Prostate gland (tissue), 2 donors: ENCODE results near the gene SPOCK1. TPM values are rescaled to one million over a fixed set of nuclear protein-coding genes. Genes with fewer than 3 reads are reported as not detected.

Experiments used
- DNase-seq: peaks from one replicate; pipeline ENCODE4 v3.0.0-alpha.2; 2019; ENCODE audit warnings: low spot score
- H3K27ac ChIP-seq, 2 donors: fragments of 200-600 bp; sonication (generic); 2 replicates each; pipeline ENCODE4 v1.5.1; 2017 to 2019
- H3K27me3 ChIP-seq: fragments of 200-600 bp; sonication (generic); replicated peaks from 2 replicates; pipeline ENCODE4 v1.5.1; 2019; ENCODE audit not compliant: insufficient read depth
- H3K36me3 ChIP-seq, 2 donors: fragments of 200-600 bp; sonication (generic); 1 replicate in 1 of 2; 2 replicates in 1 of 2; pipeline versions ENCODE4 v1.5.1 to v1.8.1; 2017 to 2019
- H3K4me1 ChIP-seq: fragments of 200-600 bp; sonication (generic); replicated peaks from 2 replicates; pipeline ENCODE4 v1.5.1; 2019
- H3K4me3 ChIP-seq, 2 donors: fragments of 200-600 bp; sonication (generic); 2 replicates each; pipeline ENCODE4 v1.5.1; 2017 to 2019
- H3K9me3 ChIP-seq: fragments of 200-600 bp; sonication (generic); 2 replicates; pipeline ENCODE4 v1.5.1; 2017
- CTCF ChIP-seq, 4 experiments: fragments of 200-600 bp in 2 of 4; fragments of 450-650 bp in 2 of 4; sonication (generic) in 2 of 4; IDR thresholded peaks; 1 replicate in 3 of 4; 2 replicates in 1 of 4; pipeline ENCODE4 v1.5.1; 2016 to 2019; ENCODE audit warnings: antibody characterized with exemption in 4 of 4, mild to moderate bottlenecking in 2 of 4, moderate library complexity in 2 of 4
- POLR2A ChIP-seq: fragments of 450-650 bp; IDR thresholded peaks from one replicate; pipeline ENCODE4 v1.6.1; 2016; ENCODE audit warnings: antibody characterized with exemption, mild to moderate bottlenecking
- POLR2AphosphoS5 ChIP-seq: sonication (generic); formaldehyde crosslinking; IDR thresholded peaks from one replicate; pipeline ENCODE4 v1.6.1; 2017; ENCODE audit warnings: antibody characterized with exemption
- WGBS: methylation state at CpG from one replicate; pipeline ENCODE4 v1.1.5; 2018; 5-methylcytosine and 5-hydroxymethylcytosine counted together
- intact Hi-C: fragments of 100-400 bp; cut with DNase I; formaldehyde crosslinking; loops from one replicate; pipeline ENCODE4 v1.14.2; 2022
- total RNA-seq, 2 donors: library from RNA; depleted of rRNA; stranded (reverse); fragments of >200 nt; gene quantifications; one replicate each; pipeline ENCODE4 v1.1.0, GENCODE V29; 2016

SPOCK1 gene
- total RNA-seq, 2 donors from 2014 or later: 89.4 to 92.9 TPM

DNA sequence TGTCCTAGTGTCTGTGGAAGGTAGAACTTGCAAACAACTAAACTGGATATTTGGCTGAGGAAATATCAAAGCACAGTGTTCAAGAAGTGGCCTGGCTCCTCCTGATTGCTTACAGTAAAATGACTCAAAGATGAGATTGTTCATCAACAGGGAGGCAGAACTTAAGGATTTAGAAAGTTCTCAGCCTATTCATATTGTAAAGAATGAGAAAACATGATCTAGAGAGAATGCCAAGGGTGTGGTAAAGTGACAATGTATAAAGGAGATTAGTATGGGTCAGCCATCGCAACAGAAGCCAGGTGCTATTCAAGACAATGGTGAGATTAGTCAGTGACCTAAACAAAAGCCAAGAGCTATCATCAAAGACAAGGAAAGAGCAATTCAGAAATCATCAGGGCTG, 372.3 kb downstream of the SPOCK1 start:
- Histone ChIP-seq H3K4me1 (no peaks in the 10 kb centered on the region), H3K9me3 (no peaks in the 10 kb centered on the region), H3K27me3 (no peaks in the 10 kb centered on the region), H3K27ac (no peak overlapping the region), H3K4me3 (no peak overlapping the region), H3K36me3 (no peaks in the 10 kb centered on the region)
- DNase-seq: no peak
- TF ChIP-seq POLR2AphosphoS5: no peak
- no peak for TF ChIP-seq POLR2A
- WGBS: 91% methylated on average over 1 of the region's 1 CpG
- intact Hi-C loops: no loop called here

- Histone ChIP-seq H3K36me3 (no peaks in the 10 kb centered on the region), H3K4me1 (no peaks in the 10 kb centered on the region), H3K27ac (no peak overlapping the region), H3K9me3 (no peaks in the 10 kb centered on the region), H3K27me3 (no peaks in the 10 kb centered on the region), H3K4me3 (no peak overlapping the region)
- WGBS: 31% methylated on average over 2 of the region's 2 CpGs
- no peak for TF ChIP-seq POLR2AphosphoS5
- intact Hi-C loops: no loop called here
- no peak for DNase-seq
Measured at GRCh38 chr5:137122558-137122957, 376.6 kb downstream of the SPOCK1 start.

GRCh38 chr5:137122075-137122474, 377.1 kb downstream of the SPOCK1 start:
- no peak for DNase-seq
- intact Hi-C loops: no loop called here
- 11% methylated on average over 3 of the region's 3 CpGs for WGBS
- no peaks in the 10 kb centered on the region for H3K4me1 ChIP-seq
- H3K27me3 ChIP-seq: no peaks in the 10 kb centered on the region
- no peaks in the 10 kb centered on the region for H3K36me3 ChIP-seq
- no peak overlapping the region for H3K27ac ChIP-seq
- TF ChIP-seq POLR2AphosphoS5 (no peak), CTCF (IDR thresholded peaks at IDR 0.05) (no peak), POLR2A (no peak)
- no peak overlapping the region for H3K4me3 ChIP-seq
- H3K9me3 ChIP-seq: no peaks in the 10 kb centered on the region

- H3K9me3 ChIP-seq: no peaks in the 10 kb centered on the region
- H3K4me1 ChIP-seq: no peaks in the 10 kb centered on the region
- H3K4me3 ChIP-seq: no peak overlapping the region
- no peak for DNase-seq
- no peaks in the 10 kb centered on the region for H3K27me3 ChIP-seq
- TF ChIP-seq POLR2AphosphoS5: no peak
- TF ChIP-seq CTCF (IDR thresholded peaks at IDR 0.05): no peak
- TF ChIP-seq POLR2A: no peak
- H3K27ac ChIP-seq: no peak overlapping the region
- intact Hi-C loops: no loop called here
- 37% methylated on average over 6 of the region's 6 CpGs for WGBS
- H3K36me3 ChIP-seq: no peaks in the 10 kb centered on the region
Measured at GRCh38 chr5:137119321-137119720, 379.8 kb downstream of the SPOCK1 start.

GRCh38 chr5:137118629-137119028, 380.5 kb downstream of the SPOCK1 start:
- H3K36me3 ChIP-seq: no peaks in the 10 kb centered on the region
- H3K27me3 ChIP-seq: no peaks in the 10 kb centered on the region
- no peaks in the 10 kb centered on the region for H3K9me3 ChIP-seq
- intact Hi-C loops: no loop called here
- no peak overlapping the region for H3K27ac ChIP-seq
- DNase-seq: no peak
- no peaks in the 10 kb centered on the region for H3K4me1 ChIP-seq
- TF ChIP-seq POLR2A: no peak
- TF ChIP-seq POLR2AphosphoS5: no peak
- TF ChIP-seq CTCF (IDR thresholded peaks at IDR 0.05): no peak
- H3K4me3 ChIP-seq: no peak overlapping the region
- 83% methylated on average over 5 of the region's 5 CpGs for WGBS

DNA sequence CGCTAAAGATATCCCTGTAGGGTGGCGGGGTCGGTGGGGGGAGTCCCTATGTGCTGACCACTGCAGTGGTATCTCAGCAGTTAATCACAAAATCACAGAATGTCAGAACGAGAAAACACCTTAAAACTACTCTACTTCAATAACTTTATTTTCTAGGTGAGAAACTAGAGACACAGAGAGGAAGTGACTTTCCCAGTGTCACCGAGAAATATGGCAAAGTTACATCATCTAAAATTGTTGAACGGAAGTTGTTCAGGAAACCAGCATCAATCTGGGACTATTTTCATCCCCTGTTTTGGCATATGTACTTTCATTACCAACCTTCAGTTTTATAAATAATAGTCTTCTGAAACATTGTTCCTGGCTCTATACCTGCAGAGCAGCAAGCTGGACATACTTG, 384.0 kb downstream of the SPOCK1 start:
- no peaks in the 10 kb centered on the region for H3K9me3 ChIP-seq
- 86% methylated on average over 6 of the region's 6 CpGs for WGBS
- no peak for DNase-seq
- no peak overlapping the region for H3K4me3 ChIP-seq
- H3K27me3 ChIP-seq: no peaks in the 10 kb centered on the region
- no peaks in the 10 kb centered on the region for H3K36me3 ChIP-seq
- no peak overlapping the region for H3K27ac ChIP-seq
- H3K4me1 ChIP-seq: no peaks in the 10 kb centered on the region
- TF ChIP-seq POLR2AphosphoS5 (no peak), CTCF (IDR thresholded peaks at IDR 0.05) (no peak), POLR2A (no peak)
- intact Hi-C loops: no loop called here
